ENCODE measurements around the gene INHBC.

DNA sequence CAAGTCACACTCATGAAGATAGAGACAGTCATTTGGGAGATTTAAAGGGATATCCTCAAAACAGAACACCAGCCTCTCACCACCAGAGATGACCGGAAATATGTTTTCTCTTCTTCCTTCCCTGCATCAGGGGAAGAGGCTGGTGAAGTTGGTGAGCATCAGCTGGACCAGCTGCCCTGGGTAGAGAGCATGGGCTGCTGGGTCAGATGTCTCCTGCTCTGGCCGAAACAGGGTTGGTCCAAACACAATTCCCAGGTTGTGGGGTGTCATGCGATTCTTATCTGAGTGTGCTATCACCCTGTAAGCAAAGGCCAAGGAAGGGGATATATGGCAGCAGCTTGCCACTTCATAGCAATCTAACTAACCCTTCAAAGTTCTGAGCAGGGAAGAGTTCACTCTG, 37.8 kb downstream of the INHBC start:
- TF ChIP-seq, protein P1, sequence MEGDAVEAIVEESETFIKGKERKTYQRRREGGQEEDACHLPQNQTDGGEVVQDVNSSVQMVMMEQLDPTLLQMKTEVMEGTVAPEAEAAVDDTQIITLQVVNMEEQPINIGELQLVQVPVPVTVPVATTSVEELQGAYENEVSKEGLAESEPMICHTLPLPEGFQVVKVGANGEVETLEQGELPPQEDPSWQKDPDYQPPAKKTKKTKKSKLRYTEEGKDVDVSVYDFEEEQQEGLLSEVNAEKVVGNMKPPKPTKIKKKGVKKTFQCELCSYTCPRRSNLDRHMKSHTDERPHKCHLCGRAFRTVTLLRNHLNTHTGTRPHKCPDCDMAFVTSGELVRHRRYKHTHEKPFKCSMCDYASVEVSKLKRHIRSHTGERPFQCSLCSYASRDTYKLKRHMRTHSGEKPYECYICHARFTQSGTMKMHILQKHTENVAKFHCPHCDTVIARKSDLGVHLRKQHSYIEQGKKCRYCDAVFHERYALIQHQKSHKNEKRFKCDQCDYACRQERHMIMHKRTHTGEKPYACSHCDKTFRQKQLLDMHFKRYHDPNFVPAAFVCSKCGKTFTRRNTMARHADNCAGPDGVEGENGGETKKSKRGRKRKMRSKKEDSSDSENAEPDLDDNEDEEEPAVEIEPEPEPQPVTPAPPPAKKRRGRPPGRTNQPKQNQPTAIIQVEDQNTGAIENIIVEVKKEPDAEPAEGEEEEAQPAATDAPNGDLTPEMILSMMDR (conservative IDR thresholded peaks at IDR 0.05) = no peak
- TF ChIP-seq EZH2 (IDR thresholded peaks at IDR 0.05; ENCODE audit: low read depth) = no peak
